ENCODE data around the gene MIR17HG. TPM values are rescaled to one million over a fixed set of nuclear protein-coding genes. Genes with fewer than 3 reads are reported as not detected.
A peak's percentile ranks its signal among the peaks of the same experiment; 100 is the strongest.
"Not testable (repeated sequence)": the region's sequence is repeated elsewhere in the genome, so short reads cannot be mapped to it uniquely, and the experiment has no call there.

The MIR17HG gene
- 1.6 TPM for polyA plus RNA-seq (2013, experiment 1 of 2; ENCODE audit: insufficient read length)
- polyA plus RNA-seq (2013, experiment 2 of 2; ENCODE audit: insufficient read length), result 1.2 TPM

DNA sequence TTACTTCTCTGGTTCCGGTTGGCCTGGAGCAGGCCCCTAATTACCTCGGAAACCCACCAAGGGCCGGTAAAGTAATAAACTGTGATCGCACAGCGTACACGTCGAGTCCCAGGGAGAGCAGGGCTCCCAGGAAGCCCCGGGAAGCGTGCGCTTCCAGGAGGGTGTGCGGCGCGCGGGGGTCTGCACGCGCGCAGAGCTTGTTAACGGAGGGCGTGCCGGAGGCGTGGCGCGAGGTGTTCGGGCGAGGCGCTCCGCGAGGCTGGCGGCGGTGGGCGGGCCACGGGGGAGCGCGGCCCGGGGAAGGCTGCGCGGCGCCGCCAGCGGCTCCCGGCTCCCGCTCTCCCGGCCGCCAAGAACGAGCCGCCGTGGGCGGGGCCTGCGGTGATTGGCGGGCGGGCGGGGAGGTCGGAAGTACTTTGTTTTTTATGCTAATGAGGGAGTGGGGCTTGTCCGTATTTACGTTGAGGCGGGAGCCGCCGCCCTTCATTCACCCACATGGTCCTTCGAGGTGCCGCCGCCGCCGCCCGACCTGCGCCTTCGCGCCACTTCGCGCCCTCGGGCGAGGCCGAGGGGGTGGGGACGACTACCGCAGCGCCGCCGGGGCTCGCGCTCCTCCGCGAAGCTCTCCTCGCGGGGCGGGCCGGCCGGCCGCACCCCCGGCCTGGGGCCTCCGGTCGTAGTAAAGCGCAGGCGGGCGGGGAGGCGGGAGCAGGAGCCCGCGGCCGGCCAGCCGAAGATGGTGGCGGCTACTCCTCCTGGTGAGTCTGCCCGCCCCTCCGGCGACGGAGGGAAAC lies at the start of gene MIR17HG:
MIR17HG (plus strand) TSS at position 486 of the 794 bp plus-strand sequence.
- DNase-seq, result peak; percentile 87

DNA sequence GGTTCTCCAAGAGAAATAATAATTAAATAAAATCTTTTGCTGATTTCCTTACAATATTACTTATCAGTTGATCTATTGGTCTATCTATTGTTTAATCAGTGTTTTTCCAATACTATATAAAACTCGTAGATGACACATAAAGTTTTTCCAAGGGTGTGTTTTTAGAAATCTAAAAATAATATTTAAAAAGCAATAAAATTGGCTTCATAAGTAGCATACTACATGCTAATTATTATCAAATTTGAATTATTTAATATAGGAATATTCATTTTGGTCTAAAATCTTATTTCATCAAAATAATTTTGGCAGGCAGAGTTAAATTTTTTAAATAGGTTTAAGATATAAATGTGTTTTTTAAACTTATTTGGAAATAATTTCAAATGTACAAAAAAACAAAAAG lies 49.4 kb upstream of the MIR17HG start:
- no peak for DNase-seq

DNA sequence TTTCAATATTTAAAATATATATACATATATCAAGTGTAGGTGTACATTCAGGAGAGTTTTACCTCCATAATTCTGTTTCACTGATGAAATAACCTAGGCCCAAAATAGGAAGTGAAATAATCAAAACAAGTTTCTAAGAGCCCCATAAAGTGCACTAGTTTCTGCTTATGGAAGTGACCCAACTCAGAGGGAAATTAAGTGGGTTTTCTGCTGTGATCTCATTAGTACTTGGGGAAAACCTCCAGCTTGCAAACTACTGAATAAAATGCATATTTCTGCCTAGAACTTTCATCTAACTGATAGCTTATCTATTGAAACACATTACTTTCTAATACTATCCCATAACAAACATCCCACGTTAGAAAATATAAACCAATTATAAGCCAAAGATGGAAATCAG lies 45.4 kb upstream of the MIR17HG start:
- no peak for DNase-seq

DNA sequence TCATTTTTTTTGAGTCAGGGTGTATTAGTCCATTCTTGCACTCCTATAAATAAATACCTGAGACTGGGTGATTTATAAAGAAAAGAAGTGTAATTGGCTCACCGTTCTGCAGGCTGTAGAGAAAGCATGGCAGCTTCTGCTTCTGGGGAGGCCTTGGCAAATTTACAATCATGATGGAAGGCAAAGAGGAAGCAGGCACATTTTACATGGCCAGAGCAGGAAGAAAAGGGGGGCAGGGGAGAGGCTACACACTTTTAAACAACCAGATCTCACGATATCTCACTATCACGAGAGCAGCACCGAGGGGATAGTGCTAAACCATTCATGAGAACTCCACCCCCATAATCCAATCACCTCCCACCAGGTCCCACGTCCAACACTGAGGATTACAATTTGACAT lies 44.5 kb upstream of the MIR17HG start:
- DNase-seq, result no peak

DNA sequence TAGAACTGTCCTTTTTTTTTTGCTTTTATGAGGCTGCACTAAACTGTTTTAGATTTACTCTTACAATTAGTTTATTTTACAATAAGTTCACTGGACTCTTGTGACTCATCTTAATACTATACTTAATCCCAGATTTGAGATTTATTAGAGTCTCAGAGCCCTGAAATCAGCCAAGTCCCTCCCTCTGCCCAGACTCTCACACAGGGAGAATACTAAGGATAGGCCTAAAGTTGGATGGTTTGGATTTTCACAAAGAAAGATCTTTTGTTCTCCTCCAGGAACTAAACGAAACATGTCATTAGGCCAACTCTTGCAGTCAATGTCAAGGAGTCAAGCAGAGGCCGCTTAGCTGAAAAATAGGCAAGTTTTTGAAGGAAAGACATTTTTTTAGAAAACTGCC lies 42.7 kb upstream of the MIR17HG start:
- no peak for DNase-seq

DNA sequence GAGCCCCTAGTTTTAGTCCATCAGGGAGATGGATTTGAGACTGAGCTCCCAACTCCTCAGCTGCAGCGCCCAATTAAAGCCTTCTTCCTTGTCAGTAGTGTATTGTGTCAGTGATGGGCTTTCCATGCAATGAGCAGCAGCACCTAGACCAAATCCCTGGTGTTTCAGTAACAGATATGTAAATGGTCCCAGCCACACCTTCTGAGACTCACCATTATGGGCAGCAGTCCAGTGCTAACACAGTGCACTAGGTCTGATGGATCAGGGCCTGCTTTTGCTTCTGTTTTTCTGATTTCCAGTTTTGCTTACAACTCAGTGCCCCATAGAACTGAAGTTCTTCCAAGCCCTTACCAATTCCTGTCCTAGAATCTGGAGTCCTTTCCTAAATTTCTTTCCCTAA lies 41.8 kb upstream of the MIR17HG start:
- no peak for DNase-seq

DNA sequence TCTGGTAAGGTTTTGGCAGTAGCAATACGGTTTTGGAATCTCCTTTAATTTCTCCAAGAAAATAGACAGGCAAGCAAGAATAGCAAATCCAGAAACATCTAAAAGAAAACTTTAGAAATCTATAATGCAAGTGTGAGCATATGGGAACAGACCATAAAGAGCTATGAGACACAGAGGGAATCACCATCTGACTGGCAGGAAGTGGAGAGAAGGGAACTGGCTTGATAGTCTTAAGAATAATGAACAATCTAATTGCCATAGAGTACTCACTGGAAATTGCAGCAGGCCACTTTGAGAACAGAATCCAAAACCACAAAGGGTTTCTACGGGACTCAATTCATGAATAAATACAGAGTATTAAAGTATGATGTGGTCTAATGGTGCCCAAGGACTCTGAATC lies 39.6 kb upstream of the MIR17HG start:
- no peak for DNase-seq

DNA sequence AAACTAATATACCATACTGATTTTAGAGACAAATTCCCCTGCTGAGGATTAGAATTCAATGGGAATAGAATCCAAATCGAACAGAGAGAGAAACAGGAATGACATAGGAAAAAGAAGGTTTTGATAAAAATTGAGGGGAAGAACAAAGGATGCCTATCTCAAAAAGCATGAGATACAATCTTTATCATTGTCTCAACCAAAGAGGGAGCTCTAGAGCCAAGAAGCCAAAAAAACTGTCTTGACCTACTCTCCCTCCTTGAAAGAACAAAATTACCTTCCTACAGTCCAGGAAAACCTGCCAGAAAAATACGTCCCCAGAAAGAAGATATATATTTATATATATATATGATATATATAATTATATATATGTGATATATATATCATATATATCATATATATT lies 39.2 kb upstream of the MIR17HG start:
- no peak for DNase-seq

DNA sequence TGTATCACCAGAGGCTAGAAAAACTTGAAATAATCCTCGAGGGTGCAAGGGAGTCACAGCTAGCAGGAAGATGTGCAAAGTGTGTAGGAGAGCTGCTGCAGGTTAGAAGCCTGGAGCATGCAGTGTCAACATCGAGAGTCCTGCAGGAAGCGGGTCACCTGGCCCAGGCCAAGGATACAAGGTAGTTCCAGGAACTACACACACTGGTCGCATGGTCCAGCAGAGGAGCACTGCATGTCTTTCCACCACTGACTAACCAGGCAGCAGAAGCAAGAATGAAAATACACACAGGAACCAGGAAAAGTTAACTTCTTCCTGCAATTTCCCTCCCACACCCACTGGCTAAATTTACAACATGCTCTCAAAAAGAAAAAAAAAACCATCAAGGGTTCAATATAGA lies 36.0 kb upstream of the MIR17HG start:
- no peak for DNase-seq

DNA sequence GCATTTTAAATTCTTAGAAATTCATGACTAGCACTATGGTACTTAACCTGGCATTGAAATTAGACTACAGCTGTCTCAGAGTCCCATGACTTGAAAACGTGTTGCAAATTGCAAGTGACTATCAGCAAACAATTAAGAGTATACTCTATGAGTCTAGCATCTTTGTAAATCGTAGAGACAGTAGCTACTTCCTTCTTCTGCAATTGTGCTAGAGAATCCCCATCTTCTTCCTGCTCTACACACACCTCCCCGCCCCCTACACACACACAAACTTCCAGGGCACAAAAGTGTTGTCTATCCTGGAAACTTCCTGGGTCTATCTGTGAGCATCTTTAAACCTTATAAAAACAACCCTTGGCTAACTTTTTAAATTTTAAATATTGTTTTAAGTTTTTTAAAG lies 35.2 kb upstream of the MIR17HG start:
- no peak for DNase-seq

DNA sequence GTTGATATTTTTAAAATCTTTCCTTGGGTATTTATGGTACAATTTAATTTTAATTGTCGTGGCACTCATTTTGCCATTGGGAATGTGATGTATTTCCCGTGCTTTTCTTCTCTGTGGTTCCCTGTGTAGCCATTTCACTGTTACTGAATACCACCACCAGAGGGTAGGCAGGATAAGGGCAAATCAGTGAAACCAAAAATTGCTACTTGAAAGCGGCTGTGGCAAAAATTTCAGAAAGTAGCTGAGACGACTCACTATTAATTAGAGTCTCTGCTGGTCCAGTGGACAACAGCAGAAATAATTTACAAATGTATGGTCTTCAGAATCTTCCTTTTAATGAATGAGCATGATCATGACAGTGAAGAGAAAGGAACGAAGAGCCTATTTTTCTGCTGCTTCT lies 34.4 kb upstream of the MIR17HG start:
- peak; percentile 34 for DNase-seq

DNA sequence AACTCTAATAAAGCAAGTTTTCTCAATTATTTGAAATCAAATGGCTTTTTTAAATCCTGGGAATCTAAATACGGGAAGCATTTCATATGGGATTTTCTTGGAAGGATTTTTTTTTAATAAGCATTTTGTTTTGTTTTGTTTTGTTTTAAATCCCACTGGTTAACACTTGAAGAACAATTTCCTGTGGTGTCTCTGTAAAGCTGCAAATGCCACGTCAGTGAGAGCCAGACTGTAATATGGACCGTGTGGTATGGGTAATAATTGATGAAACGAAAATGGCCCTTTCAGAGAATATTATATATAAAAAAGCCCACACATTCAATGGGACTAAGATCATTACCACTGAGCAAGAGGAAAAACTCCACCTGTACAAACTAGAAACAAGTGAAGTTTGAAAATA lies 33.9 kb upstream of the MIR17HG start:
- no peak for DNase-seq

DNA sequence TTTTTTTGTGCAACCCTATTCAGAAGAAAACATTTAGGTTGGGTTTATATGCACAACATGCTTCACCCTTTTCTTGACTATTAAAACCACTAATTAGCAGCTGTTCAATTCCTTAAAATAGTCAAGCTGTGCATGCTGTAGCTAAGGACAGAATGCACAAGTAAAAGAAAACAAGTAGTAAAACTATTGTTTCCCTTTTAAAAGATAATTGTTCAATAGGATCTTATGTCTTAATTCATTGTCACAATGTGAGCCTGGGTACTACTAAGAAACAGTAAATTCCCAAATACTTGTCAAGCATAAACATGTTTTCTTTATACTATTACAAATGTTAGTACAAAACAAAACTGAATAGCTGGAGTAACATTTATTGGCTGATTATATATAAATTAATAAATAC lies 32.6 kb upstream of the MIR17HG start:
- no peak for DNase-seq

DNA sequence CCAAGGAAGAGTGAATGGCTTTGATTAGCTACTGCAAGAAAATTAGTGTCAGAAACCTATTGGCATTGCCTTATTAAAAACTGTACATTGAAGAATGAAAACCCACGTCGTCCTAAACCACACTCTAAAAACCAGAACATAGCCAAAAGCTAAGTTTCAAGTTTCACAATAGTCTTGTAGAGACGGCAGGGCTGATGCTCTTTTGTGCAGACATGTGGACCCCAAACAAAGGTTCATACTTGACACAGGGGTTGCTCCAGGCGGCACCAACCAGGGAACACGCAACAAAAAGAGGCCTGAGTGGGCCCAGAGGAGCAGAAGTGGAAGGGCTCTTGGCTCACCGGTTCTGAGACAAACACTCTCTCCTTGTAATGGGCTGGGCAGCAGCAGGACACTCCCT lies 28.6 kb upstream of the MIR17HG start:
- no peak for DNase-seq

DNA sequence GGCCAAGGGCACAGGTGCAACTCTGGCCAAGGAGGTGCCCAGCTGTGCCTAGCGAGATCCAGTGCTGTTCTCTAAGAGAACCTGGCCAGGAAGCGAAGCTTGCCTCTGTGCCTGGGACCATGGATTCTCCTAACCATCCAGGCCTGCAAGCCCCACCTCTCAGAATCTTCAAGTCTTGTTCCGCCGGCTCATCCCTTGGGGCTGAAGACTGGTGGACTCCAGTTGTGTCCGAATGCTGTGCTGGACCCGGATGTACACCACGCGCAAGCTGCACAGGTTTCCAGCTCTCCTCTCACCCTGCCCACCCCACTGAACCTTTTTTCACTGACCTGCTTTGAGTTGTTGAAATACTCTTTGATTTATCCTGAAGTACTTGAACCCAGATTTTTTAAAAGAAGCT lies 27.5 kb upstream of the MIR17HG start:
- DNase-seq, result no peak

DNA sequence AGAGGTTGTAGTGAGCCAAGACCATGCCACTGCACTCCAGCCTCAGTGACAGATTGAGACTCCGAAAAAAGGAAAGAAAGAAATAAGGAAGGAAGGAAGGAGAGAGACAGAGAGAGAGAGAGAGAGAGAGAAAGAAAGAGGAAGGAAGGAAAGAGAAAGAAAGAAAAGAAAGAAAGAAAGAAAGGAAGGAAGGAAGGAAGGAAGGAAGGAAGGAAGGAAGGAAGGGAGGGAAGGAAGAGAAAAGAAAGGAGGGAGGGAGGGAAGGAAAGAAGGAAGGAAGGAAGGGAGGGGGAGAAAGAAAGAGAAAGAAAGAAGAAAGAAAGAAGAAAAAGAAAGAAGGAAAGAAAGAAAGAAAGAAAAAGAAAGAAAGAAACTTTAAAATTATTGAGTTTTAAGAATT lies 26.5 kb upstream of the MIR17HG start:
- DNase-seq, result not testable (repeated sequence)

DNA sequence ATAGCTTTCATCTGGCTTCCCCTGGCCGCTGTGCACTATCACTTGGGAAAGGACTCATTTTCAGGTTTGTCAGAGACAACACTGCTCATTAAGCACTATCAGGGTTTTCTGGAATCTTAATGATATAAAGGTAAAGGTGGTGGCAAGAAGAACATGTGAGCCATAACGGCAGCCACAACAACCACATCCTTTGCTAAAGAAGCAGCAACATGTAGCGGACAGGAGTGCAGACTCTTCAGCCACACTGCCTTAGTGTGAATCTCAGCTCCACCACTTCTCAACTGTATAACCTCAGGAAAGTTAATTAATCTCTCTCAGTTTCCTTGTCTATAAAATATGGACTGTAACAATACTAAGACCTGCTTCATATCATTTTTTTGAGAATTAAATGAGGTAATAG lies 24.1 kb upstream of the MIR17HG start:
- no peak for DNase-seq

DNA sequence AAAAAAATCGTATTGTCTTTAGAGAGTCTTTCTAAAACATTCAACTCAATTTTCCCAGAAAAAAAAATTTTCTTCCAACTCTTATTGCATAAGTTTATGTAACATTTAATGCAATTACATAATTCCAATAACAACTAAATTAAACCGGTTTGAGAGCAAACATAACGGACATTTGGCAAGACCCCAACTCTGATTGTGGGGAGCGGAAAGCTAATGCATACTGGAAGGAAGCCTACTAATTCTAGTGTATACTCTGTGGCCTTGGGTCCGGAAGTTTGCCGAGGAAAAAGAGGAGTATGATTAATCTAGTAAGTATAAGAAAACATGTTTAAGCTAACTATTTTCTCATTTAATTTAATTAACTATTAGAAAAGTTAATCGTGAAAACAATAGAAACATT lies 21.3 kb upstream of the MIR17HG start:
- DNase-seq, result no peak

DNA sequence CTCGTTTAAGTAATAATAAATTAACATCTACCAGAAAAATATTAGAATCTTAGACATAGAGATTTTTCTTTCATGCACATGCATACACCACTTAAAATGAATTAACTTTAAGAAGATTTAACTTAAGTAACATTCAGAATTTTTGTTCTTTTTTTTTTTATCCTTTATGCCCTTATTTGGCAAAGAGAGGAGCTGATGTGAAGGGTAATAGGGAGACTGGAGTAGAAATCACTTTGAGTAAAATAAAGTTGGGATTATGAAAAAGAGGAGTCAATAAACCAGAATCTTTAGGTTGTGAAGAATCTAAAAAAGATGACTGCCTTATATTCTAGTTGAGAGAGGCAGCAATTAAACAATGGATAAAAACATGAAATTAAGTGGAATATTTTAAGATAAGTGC lies 18.8 kb upstream of the MIR17HG start:
- DNase-seq, result no peak

DNA sequence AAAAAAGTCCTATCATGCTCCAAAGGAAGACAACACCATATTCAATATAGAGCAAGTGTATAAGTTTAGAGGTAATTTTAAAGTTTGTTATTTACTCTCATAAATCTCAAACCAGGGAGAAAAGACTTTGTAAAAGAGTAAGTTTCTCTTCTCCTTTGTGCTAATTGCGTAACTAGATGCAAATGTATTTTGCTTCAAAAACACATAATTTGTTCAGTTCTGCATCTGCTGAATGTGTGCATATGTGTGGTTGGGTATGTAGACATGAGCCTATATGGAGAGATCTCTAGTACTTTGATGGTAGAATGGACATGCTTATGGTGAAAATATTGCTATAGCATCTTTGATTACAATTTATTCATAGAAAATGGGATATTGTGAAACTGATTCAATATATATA lies 17.8 kb upstream of the MIR17HG start:
- DNase-seq, result no peak

DNA sequence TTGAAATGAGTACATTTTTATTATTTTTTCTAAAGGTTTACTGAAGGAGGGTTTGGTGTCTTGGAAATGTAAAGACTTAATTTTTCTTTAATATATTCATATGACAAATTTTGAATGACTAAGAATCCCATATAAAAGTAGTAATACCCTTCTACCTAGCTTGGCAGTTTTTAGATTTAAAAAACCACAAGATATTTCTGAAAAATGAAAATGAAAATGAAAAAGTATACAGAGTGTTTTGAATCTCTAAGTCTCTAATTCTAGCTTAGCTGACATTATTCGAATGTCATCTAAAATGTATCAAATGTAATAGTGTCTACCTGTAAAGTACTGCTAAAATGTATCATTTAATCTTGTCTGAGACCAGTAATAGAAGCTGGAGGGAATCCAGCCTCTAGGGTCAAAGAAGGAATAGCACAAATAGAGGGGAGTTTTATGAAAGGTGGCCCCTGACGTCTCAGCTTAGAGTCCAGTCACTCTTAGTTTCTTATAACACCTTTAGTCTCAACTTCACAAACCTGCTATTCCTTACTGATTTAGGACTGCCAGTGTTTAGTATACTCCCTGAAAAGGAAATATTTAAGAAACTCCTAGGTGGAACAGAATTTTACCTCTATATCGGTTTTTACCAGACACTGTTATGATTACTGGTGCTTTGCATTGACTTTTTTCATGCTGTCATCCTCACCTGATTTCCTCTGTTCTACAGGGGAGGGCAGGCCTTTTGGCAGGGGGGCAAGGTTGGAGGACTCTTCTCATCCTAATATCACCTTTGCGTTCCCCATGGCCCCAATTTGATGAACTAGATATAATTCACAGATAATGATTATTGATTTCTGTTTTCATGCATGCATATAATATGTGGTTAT lies 16.2 kb upstream of the MIR17HG start:
- no peak for DNase-seq

DNA sequence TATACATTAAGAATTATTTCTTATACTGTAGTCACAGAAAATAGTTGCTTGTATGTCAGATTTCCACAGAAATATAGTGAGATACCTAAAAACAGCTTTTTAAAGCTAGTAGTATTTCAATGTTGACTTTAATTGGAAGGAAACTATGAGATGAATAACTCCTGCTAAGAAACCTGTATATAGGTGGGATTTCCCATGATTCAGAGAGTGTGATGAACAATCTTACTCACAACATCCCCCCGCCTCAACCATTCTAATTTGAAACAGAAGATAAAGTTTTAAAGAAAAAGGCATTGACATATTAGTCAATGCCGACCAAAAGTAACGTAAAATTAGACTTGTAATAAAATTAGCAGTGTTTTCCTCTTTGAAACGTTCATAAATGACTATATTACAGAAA lies 1.4 kb upstream of the MIR17HG start:
- DNase-seq, result no peak

DNA sequence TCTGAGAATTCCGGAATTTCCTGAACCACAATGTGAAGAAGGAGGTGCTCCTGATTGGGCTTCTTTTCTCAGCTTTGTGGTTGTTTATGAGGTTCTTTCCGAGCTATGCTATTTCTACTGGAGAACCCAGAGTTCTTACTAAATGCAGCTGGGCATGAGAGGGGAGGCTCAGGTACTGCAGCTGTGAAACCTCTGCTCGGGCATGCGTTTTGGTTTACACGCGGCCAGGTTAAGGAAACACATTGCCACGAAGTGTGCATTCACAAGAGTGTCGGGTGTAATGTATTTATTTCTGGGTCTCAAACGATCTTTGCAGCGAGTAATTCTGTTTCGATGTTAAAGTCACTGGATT lies 661 bp upstream of the MIR17HG start:
- peak; percentile 1 for DNase-seq
